ENCODE results near the gene AP5Z1. TPM values are rescaled to one million over a fixed set of nuclear protein-coding genes. Genes with fewer than 3 reads are reported as not detected.

Gene AP5Z1
- total RNA-seq, 2 experiments from 2014 or later = 21.6 to 24.1 TPM

GRCh38 chr7:4837041-4837802 lies 61.8 kb downstream of the AP5Z1 start:
- H3K9me3 Mint-ChIP-seq = no peaks in the 10 kb centered on the region
- no peak for DNase-seq
- no peaks in the 10 kb centered on the region for H3K4me1 Mint-ChIP-seq (ENCODE audit: low read depth)
- no peak overlapping the region for H3K4me3 Mint-ChIP-seq
- intact Hi-C loops (cut with micrococcal nuclease) = loop anchor here (10.0 kb wide), 1 partner anchor 248 kb away; no protein-coding TSS in a partner anchor
- H3K36me3 Mint-ChIP-seq = no peaks in the 10 kb centered on the region
- ChIA-PET CTCF (no interaction called here), POLR2A (no interaction called here)
- no peaks in the 10 kb centered on the region for H3K27me3 Mint-ChIP-seq
- H3K27ac Mint-ChIP-seq = no peak overlapping the region

- no peaks in the 10 kb centered on the region for H3K27me3 Mint-ChIP-seq
- H3K4me1 Mint-ChIP-seq (ENCODE audit: low read depth) = no peaks in the 10 kb centered on the region
- no peak overlapping the region for H3K27ac Mint-ChIP-seq
- H3K4me3 Mint-ChIP-seq = no peak overlapping the region
- intact Hi-C loops (cut with micrococcal nuclease) = loop anchor here (10.0 kb wide), 1 partner anchor 247 kb away; no protein-coding TSS in a partner anchor
- DNase-seq = no peak
- POLR2A ChIA-PET = no interaction called here
- CTCF ChIA-PET = no interaction called here
- no peaks in the 10 kb centered on the region for H3K36me3 Mint-ChIP-seq
- H3K9me3 Mint-ChIP-seq = no peaks in the 10 kb centered on the region
These were observed 62.6 kb downstream of the AP5Z1 start for GRCh38 chr7:4837803-4838625.

GRCh38 chr7:4838626-4839334 lies 63.4 kb downstream of the AP5Z1 start:
- H3K4me3 Mint-ChIP-seq = no peak overlapping the region
- no peaks in the 10 kb centered on the region for H3K9me3 Mint-ChIP-seq
- DNase-seq = no peak
- ChIA-PET CTCF (no interaction called here), POLR2A (no interaction called here)
- H3K27me3 Mint-ChIP-seq = peaks cover 3% of the 10 kb centered on the region
- H3K4me1 Mint-ChIP-seq (ENCODE audit: low read depth) = no peaks in the 10 kb centered on the region
- intact Hi-C loops (cut with micrococcal nuclease) = loop anchor here (10.0 kb wide), 1 partner anchor 246 kb away; no protein-coding TSS in a partner anchor
- no peaks in the 10 kb centered on the region for H3K36me3 Mint-ChIP-seq
- H3K27ac Mint-ChIP-seq = no peak overlapping the region

GRCh38 chr7:4840079-4840501 lies 64.7 kb downstream of the AP5Z1 start:
- no peak overlapping the region for H3K27ac Mint-ChIP-seq
- no peaks in the 10 kb centered on the region for H3K36me3 Mint-ChIP-seq
- intact Hi-C loops (cut with micrococcal nuclease) = no loop called here
- no peak for DNase-seq
- no peak overlapping the region for H3K4me3 Mint-ChIP-seq
- H3K9me3 Mint-ChIP-seq = no peaks in the 10 kb centered on the region
- H3K27me3 Mint-ChIP-seq = peaks cover 3% of the 10 kb centered on the region
- H3K4me1 Mint-ChIP-seq (ENCODE audit: low read depth) = no peaks in the 10 kb centered on the region
- CTCF ChIA-PET = interaction anchor here (0.6 kb wide), 1 partner anchor 45 kb away, joined by 3 read pairs; no protein-coding TSS in a partner anchor
- POLR2A ChIA-PET = no interaction called here

Small RNA genes within 50 kb of the gene (microRNA-seq; reads per million reads assigned to microRNA genes)
- gene MIR4656 (ENCODE audit: borderline microRNAs expressed, borderline number of aligned reads, borderline replicate concordance) = not detected

Other genes starting within 250 kb of the AP5Z1 start
- gene FOXK1, start 93.3 kb upstream of the AP5Z1 start, total RNA-seq = 10 to 100 TPM; 25.9 to 26.6 TPM
- not detected for gene PAPOLB, start 86.4 kb downstream of the AP5Z1 start, total RNA-seq
- under 1 TPM; 0.15 to 0.19 TPM for gene RADIL, start 108.1 kb downstream of the AP5Z1 start, total RNA-seq
- not detected for gene MMD2, start 183.6 kb downstream of the AP5Z1 start, total RNA-seq